NCI-H2227 treated with DMSO at 0.1 percent for 48 hours (cell line): ENCODE results near the gene APEH.
"Not testable (repeated sequence)": the region's sequence is repeated elsewhere in the genome, so short reads cannot be mapped to it uniquely, and the experiment has no call there.

Experiments used
- DNase-seq: peaks from one replicate; lab custom pipeline; 2025; lab: John Stamatoyannopoulos, UW

APEH gene

DNA sequence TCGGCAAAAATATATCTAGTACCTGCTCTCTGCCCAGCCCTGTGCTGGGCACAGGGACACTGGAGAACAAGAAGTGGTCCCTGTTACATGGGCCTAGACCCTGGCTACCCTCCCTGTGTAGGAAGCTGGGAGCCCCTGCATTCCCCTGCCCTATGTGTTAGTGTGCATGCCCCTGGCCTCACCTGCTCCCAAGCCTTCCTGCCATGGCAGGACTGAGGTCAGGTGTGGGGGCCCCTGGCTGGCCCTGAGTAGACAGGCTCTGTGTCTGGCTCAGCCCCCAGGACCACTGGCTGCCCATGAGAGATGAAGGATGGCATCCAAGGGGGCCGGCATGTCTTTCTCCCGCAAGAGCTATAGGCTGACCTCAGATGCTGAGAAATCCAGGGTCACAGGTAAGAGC is 16.7 kb downstream of the APEH start:
- DNase-seq, result not testable (repeated sequence)

DNA sequence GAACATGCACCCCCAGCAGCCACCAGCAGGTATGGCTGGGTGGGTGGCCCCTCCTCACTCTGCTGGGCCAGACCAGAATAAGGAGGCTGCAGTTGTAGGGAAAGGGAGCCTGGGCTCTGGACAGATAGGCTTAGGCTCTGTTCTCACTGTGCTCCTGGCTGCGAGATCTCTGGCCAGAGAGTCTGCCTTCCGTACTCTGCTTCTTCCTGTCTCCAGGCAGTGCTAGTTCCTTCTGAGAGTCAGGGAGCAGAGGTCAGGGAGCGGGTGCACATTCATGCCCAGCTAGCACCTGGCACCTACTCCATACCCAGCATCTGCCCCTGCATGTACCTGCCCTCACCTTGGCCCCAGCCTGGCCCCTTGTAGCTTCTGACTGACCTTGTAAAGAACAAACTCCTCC is 17.3 kb downstream of the APEH start:
- not testable (repeated sequence) for DNase-seq

DNA sequence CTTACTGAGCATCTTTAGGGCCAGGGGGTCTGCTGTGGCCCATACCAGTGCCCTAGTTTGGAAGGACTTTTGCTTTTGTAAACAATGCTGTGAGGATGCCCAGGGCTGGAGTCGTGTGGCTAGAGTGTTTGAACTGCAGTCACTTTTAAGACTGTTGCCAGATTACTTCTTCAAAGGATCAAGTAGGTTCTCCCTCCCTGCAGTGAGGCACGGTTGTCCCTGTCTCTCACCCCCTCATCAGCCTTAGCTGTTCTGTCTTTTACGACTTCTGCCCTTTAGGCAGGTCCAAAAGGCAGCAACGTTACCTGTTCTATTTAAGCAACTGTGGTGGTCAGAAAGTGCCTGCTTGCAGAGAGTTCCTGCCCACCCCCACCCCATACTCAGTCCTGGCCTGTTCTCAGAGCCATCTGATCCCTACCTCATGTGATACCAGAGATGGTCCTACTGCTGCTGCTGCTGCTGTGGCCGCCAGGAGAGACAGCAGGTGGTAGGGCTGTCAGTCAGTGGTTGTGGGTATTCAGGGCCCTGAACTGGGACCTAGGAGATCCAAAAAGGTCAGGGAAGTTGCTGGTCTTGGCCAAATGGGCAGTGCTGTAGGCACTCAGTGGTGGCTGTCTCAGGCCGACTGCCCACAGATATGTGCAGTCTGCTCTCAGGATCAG is 20.4 kb downstream of the APEH start:
- DNase-seq, result not testable (repeated sequence)

DNA sequence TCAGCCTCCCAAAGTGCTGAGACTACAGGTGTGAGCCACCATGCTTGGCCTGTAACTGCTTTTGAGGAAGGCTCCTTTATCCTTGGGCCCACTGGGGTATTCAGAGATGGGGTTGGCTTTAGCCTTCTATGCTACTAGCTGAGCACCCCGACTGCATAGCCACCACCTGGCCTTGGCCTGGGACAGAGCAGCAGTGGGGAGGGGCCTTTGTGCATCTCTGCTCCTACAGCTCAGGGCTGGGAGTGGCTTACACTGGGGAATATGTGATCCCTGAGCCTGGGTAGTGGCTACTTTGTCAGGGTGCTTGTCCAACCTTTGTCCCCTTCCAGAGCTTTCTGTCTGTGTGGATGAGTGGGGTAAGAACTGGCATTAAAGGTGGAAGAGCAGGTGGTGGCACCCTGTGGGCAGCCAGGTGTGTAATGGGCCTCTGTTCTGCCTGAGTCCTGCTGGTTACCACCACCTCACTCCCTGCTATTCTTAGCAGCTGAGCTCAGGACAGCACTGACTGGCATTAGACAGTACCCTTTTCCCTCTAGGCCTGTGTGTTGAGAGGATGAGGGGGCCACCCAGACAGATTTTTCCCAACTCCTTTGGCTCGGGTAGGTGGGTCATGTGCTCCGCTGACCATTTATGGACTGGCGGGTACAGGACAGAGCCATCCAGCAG is 21.3 kb downstream of the APEH start:
- not testable (repeated sequence) for DNase-seq

DNA sequence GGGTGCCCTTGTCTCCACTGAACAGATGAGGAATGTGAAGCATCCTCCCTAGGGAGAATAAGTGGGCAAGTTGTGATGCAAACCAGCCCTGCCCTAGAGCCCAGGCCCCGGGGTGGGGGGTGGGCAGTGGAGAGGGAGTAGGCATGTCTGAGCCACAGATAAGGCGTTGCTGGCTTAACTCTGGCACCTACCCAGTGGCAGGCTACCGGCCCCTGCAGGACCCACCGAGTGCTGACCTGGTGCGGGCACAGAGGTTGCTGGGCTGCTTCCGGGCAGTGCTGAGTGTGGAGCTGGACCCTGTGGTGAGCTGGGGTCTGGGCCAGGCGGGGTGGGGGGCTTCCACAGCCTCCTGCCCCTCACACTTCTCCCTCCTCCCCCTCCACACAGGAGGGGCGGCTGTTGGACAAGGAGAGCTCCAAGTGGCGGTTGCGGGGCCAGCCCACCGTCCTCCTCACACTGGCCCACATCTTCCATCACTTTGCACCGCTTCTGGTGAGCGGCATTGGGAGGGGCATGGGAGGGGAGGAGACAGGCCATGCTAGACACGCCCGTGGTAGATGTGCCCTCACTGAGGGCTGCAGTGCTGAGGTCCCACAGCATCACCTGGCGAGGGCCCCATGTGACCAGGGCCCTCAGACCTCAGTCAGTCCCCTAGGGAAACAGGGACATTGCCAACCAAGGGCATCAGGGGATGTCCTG is 25.3 kb downstream of the APEH start:
- DNase-seq, result no peak

DNA sequence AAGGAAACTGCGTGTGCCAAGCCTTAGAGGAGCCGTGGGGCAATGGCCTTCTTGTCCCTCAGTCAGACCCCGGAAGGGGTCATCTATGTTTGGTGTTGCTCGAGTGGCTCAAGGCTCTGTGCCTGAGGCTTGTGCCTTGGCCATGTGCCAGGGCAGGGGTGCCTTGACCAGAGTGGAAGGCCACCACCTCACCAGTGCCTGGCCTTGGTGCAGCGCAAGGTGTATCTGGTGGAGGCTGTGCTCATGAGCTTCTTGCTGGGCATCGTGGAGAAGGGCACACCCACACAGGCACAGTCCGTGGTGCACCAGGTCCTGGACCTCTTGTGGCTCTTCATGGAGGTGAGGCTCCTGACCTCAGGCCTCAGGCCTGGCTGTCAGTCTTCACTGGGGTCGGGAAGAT is 25.9 kb downstream of the APEH start:
- no peak for DNase-seq

DNA sequence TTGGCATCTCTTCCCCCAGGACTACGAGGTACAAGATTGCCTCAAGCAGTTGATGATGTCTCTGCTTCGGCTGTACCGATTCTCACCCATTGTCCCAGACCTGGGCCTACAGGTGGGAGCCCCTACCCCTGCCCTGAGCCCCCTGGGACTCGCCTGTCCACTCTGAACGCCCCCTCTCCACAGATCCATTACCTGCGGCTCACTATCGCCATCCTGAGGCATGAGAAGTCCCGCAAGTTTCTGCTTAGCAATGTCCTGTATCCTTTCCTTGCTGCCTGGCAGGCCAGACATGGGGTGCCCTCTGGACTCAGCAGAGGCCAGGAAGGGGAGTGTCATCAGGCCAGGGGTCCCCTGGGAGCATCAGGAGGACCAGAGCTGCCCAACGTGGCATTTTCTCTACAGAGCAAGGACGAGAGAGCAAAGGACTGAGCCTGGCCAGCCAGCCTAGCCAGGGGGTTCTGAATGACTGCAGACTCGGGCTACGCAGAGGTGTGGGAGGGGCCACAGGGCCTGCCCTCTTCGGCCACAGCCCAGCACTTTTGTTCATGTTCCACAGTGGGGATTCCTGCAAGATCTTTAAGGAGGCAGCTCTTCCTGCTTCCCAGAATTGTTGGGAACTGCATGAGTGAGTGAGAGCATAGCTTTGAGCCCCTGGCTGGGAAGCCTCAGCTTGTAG is 26.4 kb downstream of the APEH start:
- no peak for DNase-seq

DNA sequence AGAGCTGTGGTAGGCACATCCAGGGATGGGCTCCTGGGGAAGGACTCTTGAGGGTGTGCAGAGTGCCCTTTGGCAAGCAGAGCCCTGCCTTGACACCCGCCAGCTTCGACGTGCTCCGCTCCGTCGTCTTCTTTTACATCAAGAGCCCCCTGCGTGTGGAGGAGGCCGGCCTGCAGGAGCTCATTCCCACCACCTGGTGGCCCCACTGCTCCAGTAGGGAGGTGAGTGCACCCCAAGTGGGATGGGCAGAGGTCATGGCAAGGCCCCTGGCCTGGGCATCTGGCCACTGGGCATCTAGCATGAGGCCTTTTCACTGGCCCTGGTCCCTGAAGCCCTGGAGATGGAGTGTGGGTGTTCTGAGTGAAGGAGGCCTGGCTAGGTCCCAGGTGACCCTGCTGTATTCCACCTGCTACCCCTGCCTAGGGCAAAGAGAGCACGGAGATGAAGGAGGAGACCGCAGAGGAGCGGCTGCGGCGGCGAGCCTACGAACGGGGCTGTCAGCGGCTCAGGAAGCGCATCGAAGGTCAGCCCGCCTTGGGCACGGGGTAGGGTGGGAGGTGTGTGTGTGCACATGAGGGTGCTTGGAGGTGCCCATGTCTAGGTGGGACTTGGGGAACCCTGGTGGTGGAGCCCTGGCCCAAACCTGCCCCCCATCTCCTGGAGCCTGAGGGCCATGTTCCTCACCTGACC is 27.4 kb downstream of the APEH start:
- no peak for DNase-seq

DNA sequence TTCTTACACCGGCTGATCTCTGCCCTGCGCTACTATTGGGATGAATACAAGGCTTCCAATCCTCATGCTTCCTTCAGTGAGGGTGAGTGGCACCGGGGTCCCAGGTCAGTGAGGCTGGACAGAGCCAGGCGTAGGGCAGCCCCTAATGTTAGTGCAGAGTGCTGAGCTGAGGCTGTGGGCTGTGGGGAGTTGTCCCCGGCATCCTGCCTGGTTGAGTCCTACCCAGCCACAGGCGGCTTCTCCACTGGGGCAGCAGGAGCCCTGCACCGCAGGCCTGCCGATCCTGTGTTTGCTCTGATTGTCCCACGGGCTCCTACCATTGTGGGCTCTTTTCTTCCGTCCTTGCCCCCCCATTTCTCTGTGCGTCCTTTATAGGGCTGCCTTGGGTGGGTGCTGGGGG is 28.5 kb downstream of the APEH start:
- no peak for DNase-seq

DNA sequence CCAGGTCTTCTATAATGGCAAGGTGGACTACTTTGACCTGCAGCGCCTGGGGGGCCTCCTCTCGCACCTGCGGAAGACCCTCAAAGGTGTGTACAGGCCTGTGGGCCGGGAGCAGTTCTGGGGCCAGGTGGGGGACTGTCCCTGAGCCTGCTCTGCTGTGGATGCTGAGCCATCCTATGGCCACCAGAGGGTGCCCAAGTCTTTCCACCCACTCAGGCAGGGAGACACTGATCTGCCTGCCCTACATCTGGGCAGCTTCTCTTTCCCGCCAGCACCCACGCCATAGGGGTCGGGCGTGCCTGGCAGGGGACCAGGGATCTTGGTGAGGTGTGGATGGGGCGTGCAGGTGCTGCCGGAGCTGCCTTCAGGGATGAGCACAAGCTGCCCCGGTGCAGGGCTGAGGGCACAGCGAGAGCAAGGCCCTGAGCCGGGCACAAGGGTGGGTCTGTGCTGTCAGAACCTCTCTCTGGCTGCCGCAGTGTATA is 29.3 kb downstream of the APEH start:
- DNase-seq, result no peak

DNA sequence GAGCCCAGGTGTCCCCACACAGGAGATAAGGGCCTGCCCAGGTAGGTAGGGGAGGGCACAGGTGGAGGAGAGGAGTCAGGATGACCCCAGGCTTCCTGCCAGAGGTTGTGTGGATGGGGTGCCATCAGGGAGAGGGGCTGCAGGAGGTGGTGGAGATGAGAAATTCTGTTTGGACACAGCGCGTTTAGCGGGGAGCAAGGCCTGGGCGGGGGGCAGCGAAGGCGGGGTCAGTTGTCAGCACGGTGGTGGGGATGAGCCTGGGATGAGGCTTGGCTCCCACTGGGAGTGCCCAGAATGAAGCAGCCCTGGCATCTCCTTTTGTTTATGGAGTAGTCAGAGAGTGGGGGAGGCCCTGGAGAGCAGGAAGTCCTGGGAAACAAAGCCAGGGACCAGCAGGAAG is 29.8 kb downstream of the APEH start:
- DNase-seq, result no peak

DNA sequence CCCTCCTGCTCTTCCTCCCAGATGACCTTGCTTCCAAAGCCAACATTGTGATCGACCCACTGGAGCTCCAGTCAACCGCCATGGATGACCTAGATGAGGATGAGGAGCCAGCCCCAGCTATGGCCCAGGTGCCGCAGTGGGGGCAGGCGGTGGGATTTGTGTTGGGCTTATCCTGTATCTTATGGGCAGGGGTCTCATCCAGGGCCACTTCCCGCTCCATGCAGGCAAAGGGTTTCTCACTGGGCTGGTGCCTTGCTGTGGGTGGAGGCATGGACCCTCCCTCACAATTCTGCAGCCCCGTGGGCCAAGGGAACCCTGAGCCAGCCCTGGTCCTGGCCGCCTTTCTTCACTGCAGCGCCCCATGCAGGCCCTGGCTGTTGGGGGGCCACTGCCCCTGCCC is 30.5 kb downstream of the APEH start:
- no peak for DNase-seq

DNA sequence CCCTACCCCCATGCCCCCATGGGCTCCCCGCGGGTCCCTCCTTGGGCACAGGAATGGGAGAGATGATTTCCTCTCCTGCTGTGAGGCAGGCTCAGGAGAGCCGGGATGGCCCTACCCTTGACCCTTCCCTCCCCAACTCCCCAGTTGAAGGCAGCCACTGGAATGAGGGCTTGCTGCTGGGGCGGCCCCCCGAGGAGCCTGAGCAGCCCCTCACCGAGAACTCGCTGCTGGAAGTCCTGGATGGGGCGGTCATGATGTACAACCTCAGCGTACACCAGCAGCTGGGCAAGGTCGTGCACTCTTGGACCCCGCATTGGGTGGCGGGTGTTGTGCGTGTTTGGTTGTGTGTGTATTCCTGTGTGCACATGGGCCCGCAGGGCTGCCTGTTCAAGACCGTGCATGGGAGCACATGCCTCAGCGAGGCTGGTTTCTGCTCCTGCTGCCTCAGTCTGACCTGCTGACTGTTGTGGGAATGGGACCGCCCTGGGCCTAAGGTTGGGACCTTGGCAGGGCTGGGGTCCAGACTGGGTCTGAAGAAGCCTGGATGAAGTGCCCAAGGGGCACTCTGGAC is 31.3 kb downstream of the APEH start:
- no peak for DNase-seq

DNA sequence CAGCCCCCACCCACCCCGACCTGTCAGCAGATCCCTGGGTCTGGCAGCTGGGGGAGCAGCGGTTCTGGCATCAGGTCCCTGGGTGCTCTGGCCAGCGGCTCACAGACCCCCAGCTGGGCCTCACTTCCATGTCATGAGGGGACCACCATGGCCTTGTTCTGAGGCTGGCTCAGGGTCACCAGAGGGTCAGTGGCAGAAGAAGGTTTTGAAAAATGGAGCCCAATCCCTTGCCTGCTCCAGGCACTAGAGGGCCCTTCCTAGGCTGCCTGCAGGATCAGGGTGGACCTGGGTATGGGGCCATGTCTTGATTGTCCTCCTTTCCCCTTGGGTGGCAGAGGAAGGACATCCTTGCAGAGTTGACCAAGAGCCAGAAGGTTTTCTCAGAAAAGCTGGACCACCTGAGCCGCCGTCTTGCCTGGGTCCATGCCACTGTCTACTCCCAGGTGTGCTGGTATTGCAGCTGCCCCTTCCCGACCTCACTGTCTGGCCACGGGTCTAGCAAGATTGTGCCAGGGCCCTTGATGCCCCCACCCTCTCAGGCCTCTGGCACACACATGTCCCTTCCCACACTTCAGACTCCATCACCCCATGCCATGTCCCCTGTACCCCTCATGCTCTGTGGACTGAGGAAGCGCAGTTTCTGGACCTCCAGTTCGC is 32.4 kb downstream of the APEH start:
- no peak for DNase-seq

DNA sequence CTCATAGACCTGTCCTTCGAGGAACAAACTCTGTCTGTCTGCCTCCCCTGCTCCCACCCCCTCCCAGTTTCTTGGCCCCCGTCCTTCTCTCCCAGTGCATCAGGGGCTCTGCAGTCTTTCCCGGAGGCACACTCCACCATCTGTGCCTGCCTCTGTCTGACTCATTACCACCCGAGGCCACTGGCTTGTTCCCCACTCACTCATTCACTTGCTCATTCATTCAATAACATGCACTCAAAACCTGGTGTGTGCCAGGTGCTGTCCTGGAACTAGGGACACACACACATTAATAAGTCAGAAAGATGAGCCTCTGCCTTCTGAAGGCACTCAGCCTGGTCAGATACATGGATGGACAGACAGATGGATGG is 32.9 kb downstream of the APEH start:
- DNase-seq, result no peak

DNA sequence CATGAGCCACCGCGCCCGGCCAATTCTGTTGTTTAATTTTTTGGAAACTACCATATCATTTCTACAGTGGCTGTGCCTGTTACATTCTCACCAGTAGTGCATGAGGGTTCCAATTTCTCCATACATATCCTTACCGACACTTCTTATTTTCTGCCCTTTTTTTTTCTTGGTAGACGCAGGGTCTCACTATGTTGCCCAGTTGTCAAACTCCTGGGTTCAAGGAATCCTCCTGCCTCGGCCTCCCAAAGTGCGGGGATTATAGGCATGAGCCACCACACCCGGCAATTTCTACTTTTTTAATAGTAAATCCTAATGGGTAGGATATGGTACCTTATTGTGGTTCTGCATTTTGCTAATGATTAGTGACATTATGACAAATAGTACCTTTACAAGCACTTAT is 35.7 kb downstream of the APEH start:
- DNase-seq, result no peak

DNA sequence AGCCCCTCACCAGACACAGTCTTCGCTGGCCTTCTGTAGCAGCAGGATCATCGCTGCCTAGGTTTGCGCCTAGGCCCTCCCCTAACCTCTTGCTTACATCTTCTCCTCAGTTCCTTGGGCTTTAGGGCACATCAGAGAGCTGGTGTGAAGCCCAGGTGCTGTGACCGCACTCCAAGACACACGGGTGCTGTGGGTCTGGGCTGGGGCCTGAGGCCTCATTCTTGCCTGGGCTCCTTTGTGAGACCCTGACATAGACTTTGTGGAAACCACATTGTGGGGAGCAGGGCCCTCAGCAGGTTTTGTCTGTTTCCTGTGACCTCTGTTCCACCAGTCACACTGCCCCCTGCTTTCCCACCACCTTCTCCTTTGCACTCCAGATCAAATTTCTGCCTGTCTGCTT is 37.3 kb downstream of the APEH start:
- no peak for DNase-seq

DNA sequence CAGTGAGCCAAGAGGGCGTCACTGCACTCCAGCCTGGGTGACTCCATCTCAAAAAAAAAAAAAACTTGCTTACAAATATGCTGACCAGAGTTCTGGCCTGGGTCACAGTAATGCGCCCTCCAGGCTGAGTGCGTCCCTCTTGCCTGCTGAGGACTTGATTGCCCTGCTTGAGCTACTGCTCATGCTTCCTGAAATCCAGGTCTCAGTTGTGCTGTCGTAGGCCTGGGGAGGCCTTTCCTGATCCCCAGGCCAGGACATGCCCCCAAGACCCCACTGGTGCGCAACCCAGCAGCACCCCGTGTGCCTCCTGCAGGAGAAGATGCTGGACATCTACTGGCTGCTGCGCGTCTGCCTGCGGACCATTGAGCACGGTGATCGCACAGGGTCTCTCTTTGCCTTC is 38.0 kb downstream of the APEH start:
- DNase-seq, result no peak

DNA sequence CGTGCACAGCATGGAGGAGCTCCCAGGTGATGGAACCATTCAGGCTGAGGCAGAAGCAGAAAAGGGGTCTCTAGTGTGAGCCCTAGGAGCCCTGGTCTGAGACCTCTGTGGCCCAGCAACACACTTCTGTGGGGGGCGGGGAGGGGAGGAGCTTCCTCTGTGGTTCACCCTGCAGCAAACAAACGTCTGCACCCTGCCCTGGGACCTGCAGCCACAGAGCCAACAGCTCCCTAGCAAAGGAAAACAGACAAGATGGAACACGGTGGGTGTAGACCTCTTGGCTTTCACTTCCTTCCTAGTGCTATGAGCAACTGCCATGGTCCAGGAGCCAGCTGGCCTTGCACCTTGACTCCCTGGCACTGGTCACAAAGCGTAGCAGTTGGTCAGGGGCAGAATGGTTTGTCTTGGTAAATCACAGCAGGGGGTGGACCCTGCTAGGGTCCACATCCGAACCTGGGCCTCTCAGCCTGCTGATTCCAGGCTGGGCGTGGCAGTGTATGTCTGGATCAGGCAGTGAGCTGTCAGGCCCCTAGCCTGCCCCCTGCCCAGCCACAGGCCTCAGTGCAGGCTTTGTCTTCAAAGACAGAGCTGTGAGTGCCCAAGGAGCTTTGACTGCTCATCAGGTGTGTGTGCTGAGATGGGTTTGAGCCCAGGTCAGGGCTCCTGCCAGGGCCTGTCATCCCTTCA is 38.6 kb downstream of the APEH start:
- DNase-seq, result no peak

DNA sequence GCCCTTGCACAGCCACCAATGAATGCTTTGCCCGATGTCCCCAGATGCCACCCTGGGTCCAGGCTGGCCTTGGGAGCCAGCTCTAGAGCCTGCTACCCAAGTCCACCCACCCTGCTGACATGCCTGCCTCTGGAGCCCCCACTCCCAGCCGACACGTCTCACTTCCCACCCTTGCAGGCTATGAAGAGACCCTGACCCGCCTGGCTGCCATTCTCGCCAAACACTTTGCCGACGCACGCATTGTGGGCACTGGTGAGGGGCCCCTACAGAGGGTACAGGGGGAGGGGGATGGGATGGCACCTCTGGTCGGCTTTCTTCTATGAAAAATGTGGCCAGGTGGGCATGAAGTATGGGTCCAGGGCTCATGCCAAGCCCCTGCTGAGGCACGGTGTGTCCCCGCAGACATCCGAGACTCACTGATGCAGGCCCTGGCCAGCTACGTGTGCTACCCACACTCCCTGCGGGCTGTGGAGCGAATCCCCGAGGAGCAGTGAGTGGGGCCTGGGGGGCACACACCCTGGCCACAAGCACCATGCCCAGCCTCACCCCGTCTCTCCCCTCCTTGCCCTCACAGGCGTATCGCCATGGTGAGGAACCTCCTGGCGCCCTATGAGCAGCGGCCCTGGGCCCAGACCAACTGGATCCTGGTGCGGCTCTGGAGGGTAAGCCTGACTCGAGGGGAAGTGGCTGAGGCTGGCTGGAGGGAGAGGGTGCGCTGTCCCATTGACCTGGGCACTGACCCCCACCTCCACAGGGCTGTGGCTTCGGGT is 39.4 kb downstream of the APEH start:
- no peak for DNase-seq
